Measurements from ENCODE around the gene CORO7.

Gene CORO7

GRCh38 chr16:4373356-4373908, 43.0 kb downstream of the CORO7 start:
- no peak for DNase-seq (ENCODE audit: low read depth in 2 of 3, low spot score in 2 of 3)

- DNase-seq (ENCODE audit: low read depth in 2 of 3, low spot score in 2 of 3) = no peak
Measured at GRCh38 chr16:4372578-4373355, 43.6 kb downstream of the CORO7 start.

- DNase-seq (ENCODE audit: low read depth in 2 of 3, low spot score in 2 of 3) = peak in 1 of 3 experiments; percentile 12
Measured at GRCh38 chr16:4372001-4372577, 44.3 kb downstream of the CORO7 start.

GRCh38 chr16:4371357-4372000, 44.9 kb downstream of the CORO7 start, which contains the start of gene VASN:
TSS of gene VASN (plus strand) at chr16:4371848. CDS start at chr16:4380878, 9,030 bp downstream.
- peak; percentile 38 to 69 (median 50) for DNase-seq (ENCODE audit: low read depth in 2 of 3, low spot score in 2 of 3)

GRCh38 chr16:4370570-4371356, 45.6 kb downstream of the CORO7 start:
- no peak for DNase-seq (ENCODE audit: low read depth in 2 of 3, low spot score in 2 of 3)

- no peak for DNase-seq (ENCODE audit: low read depth in 2 of 3, low spot score in 2 of 3)
Measured at GRCh38 chr16:4370151-4370550, 46.2 kb downstream of the CORO7 start.

GRCh38 chr16:4369007-4369733, 47.2 kb downstream of the CORO7 start:
- no peak for DNase-seq (ENCODE audit: low read depth in 2 of 3, low spot score in 2 of 3)

GRCh38 chr16:4367393-4367856, 49.0 kb downstream of the CORO7 start:
- DNase-seq (ENCODE audit: low read depth in 2 of 3, low spot score in 2 of 3) = no peak

GRCh38 chr16:4366016-4366415, 50.4 kb downstream of the CORO7 start:
- no peak for DNase-seq (ENCODE audit: low read depth in 2 of 3, low spot score in 2 of 3)

GRCh38 chr16:4365615-4366014, 50.8 kb downstream of the CORO7 start:
- DNase-seq (ENCODE audit: low read depth in 2 of 3, low spot score in 2 of 3) = no peak

GRCh38 chr16:4365014-4365406, 51.4 kb downstream of the CORO7 start:
- DNase-seq (ENCODE audit: low read depth in 2 of 3, low spot score in 2 of 3) = no peak

- no peak for DNase-seq (ENCODE audit: low read depth in 2 of 3, low spot score in 2 of 3)
Measured at GRCh38 chr16:4364196-4365013, 52.0 kb downstream of the CORO7 start.

- DNase-seq (ENCODE audit: low read depth in 2 of 3, low spot score in 2 of 3) = no peak
Measured at GRCh38 chr16:4362476-4363135, 53.8 kb downstream of the CORO7 start.

GRCh38 chr16:4361944-4362311, 54.5 kb downstream of the CORO7 start:
- DNase-seq (ENCODE audit: low read depth in 2 of 3, low spot score in 2 of 3) = no peak

GRCh38 chr16:4361033-4361943, 55.1 kb downstream of the CORO7 start:
- DNase-seq (ENCODE audit: low read depth in 2 of 3, low spot score in 2 of 3) = no peak

- no peak for DNase-seq (ENCODE audit: low read depth in 2 of 3, low spot score in 2 of 3)
Measured at GRCh38 chr16:4360538-4361021, 55.8 kb downstream of the CORO7 start.

- no peak for DNase-seq (ENCODE audit: low read depth in 2 of 3, low spot score in 2 of 3)
Measured at GRCh38 chr16:4359914-4360313, 56.5 kb downstream of the CORO7 start.
